SK-N-MC (cell line): Measurements from ENCODE around the gene CTNNBIP1.

Source experiments
- EZH2 ChIP-seq: fragments of 200-600 bp; sonication (generic); IDR thresholded peaks from one replicate; pipeline ENCODE4 v1.6.1; 2017; ENCODE audit warnings: antibody characterized with exemption
- POLR2AphosphoS5 ChIP-seq: IDR thresholded peaks from 2 replicates; pipeline ENCODE4 v1.6.1; 2012; ENCODE audit warnings: mild to moderate bottlenecking, low read depth, low read length, borderline replicate concordance

GRCh38 chr1:9891207-9891606 lies 18.9 kb downstream of the CTNNBIP1 start:
- no peak for TF ChIP-seq POLR2AphosphoS5
- no peak for TF ChIP-seq EZH2
